HepG2 (cell line): ENCODE results near the gene CTU2. TPM values are rescaled to one million over a fixed set of nuclear protein-coding genes. Genes with fewer than 3 reads are reported as not detected.

Experiments
- ETV6 ChIP-seq: sonication (generic); formaldehyde crosslinking; conservative IDR thresholded peaks from 2 replicates; pipeline ENCODE4 v1.4.0; 2020; ENCODE audit warnings: missing genetic modification reagents
- HNRNPK ChIP-seq: fragments of 200-400 bp; formaldehyde crosslinking; IDR thresholded peaks from 2 replicates; pipeline ENCODE4 v1.6.1; 2018; ENCODE audit warnings: low read length, low read depth, moderate library complexity, mild to moderate bottlenecking; ENCODE audit not compliant: poor library complexity, severe bottlenecking
- JUNB ChIP-seq: sonication (generic); formaldehyde crosslinking; IDR thresholded peaks from 2 replicates; pipeline ENCODE4 v1.8.0; 2022; ENCODE audit warnings: missing genetic modification reagents, mild to moderate bottlenecking, borderline replicate concordance
- KDM3A ChIP-seq: IDR thresholded peaks from 2 replicates; pipeline ENCODE4 v1.6.1; 2018; ENCODE audit warnings: low read depth, missing compliant biosample characterization
- MXD3 ChIP-seq: IDR thresholded peaks from 2 replicates; pipeline ENCODE4 v1.6.1; 2016; ENCODE audit warnings: mild to moderate bottlenecking, missing biosample characterization, missing genetic modification reagents
- XRCC5 ChIP-seq: fragments of 200-400 bp; formaldehyde crosslinking; optimal IDR thresholded peaks from 2 replicates; pipeline ENCODE3; 2017; ENCODE audit warnings: mild to moderate bottlenecking, low read length
- ZBTB20 ChIP-seq: sonication (generic); formaldehyde crosslinking; IDR thresholded peaks from 2 replicates; pipeline ENCODE4 v1.8.1; 2023; ENCODE audit warnings: missing genetic modification reagents, low read depth, mild to moderate bottlenecking, borderline replicate concordance
- ZBTB39 ChIP-seq: sonication (generic); formaldehyde crosslinking; IDR thresholded peaks from 2 replicates; pipeline ENCODE4 v1.5.0; 2020; ENCODE audit warnings: missing genetic modification reagents
- ZFX ChIP-seq: sonication (generic); formaldehyde crosslinking; IDR thresholded peaks from 2 replicates; pipeline ENCODE4 v1.4.0; 2020; ENCODE audit warnings: mild to moderate bottlenecking, low read depth, missing genetic modification reagents, moderate library complexity
- ZNF282 ChIP-seq: fragments of 450-650 bp; IDR thresholded peaks from 2 replicates; pipeline ENCODE4 v1.6.1; 2018; ENCODE audit not compliant: partially characterized antibody
- ZNF331 ChIP-seq: sonication (generic); formaldehyde crosslinking; IDR thresholded peaks from 2 replicates; pipeline ENCODE4 v1.4.0; 2020; ENCODE audit warnings: missing genetic modification reagents
- ZNF335 ChIP-seq: sonication (generic); formaldehyde crosslinking; IDR thresholded peaks from 2 replicates; pipeline ENCODE4 v1.4.0; 2020; ENCODE audit warnings: missing genetic modification reagents
- ZNF430 ChIP-seq: sonication (generic); formaldehyde crosslinking; IDR thresholded peaks from 2 replicates; pipeline ENCODE4 v1.9.0; 2021; ENCODE audit warnings: mild to moderate bottlenecking, missing genetic modification reagents
- ZNF547 ChIP-seq: sonication (generic); formaldehyde crosslinking; IDR thresholded peaks from 2 replicates; pipeline ENCODE4 v1.5.1; 2020; ENCODE audit warnings: mild to moderate bottlenecking, missing genetic modification reagents
- ZSCAN22 ChIP-seq: sonication (generic); formaldehyde crosslinking; IDR thresholded peaks from 2 replicates; pipeline ENCODE4 v1.4.0; 2020; ENCODE audit warnings: mild to moderate bottlenecking, missing genetic modification reagents
- polyA plus RNA-seq, 8 experiments: library from polyadenylated mRNA; depleted of rRNA in 3 of 8; stranded (reverse) in 7 of 8; unstranded in 1 of 8; fragments of >200 nt; fragmentation: Illumina TruSeq in 4 of 8; extraction: Trizol in 4 of 8; gene quantifications; 2 replicates each; pipeline versions ENCODE4 v1.2.1 to v1.2.3, GENCODE V29; 2011 to 2016; ENCODE audit warnings: low read depth in 4 of 8, missing spikeins in 1 of 8, mixed read lengths in 1 of 8; ENCODE audit not compliant: insufficient read depth in 1 of 8
- total RNA-seq, 5 experiments: library from RNA; depleted of rRNA; stranded (reverse); fragments of >200 nt; fragmentation: Illumina TruSeq; extraction: Trizol; gene quantifications; 2 replicates each; pipeline ENCODE4 v1.2.3, GENCODE V29; 2016; ENCODE audit warnings: low read depth in 1 of 5
- TF ChIP-seq, protein P1 (sequence below): sonication (generic); formaldehyde crosslinking; IDR thresholded peaks from 2 replicates; pipeline ENCODE4 v1.5.1; 2020; ENCODE audit warnings: mild to moderate bottlenecking, moderate library complexity, missing genetic modification reagents
- TF ChIP-seq, protein P2 (sequence below): sonication (generic); formaldehyde crosslinking; IDR thresholded peaks from 2 replicates; pipeline ENCODE4 v1.5.0; 2020; ENCODE audit warnings: mild to moderate bottlenecking, missing genetic modification reagents, borderline replicate concordance
- TF ChIP-seq, protein P3 (sequence below): sonication (generic); formaldehyde crosslinking; IDR thresholded peaks from 2 replicates; pipeline ENCODE4 v1.8.0; 2022; ENCODE audit warnings: low read depth, missing genetic modification reagents

CTU2 gene
- total and polyA plus RNA-seq, 2 of the 13 experiments (the other 11 are each of a cell fraction or from before 2014, with no cell fraction given) = 13.3 to 21.9 TPM

DNA sequence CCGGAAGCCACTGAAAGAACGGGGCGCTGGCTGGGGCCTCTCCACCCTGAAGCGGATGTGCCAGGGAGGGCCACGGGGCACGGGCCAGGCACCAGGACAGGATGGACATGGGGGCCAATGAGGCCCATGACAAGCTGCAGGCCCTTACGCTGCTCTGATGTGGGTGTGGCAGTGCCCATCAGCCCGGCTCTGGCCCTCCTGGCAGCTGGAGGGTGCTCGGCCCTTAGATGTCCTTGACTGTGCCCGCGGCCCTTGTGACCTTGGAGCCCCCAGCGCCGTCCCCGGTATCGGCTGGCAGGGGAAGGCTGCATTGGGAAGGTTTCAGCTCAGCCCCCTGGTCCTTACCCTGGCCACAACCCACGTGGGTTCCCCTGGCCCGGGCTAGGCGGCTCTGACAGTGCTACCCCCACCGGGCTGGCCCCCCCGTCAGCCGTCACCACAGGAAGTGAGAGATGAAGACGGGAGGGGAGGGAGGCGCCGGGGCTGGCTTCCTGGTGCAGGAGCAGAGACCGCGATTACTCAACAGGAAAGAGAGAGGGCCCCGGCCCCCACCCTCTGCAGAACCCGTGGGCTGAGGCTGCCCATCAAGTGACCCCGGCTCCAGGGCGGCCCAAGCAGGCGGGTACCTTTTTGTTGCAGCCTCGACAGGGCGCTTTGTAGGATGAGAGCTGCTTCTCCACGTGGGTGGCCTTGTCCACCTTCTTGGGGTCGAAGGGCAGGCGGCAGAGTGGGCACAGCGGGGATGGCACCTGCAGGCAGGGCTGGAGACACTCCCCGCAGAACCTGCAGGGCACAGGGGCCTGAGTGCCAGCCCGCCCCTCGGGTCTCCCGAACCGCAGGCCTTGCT is 5.4 kb upstream of the CTU2 start (continued):
- TF ChIP-seq JUNB (CRISPR knock-in tag) (no peak), XRCC5 (peak; percentile 86), ZNF430 (CRISPR knock-in tag) (0 out of 2 replicates have a peak, but pooled peaks have one; percentile 94), KDM3A (CRISPR knock-in tag) (peak; percentile 87; the same call in 1 of the 2 replicates), ETV6 (CRISPR knock-in tag) (peak; percentile 60), ZNF335 (CRISPR knock-in tag) (peak; percentile 55; the same call in 1 of the 2 replicates), ZSCAN22 (no peak), ZBTB20 (CRISPR knock-in tag) (peak; percentile 88), ZFX (CRISPR knock-in tag) (peak; percentile 65), MXD3 (CRISPR knock-in tag) (peak; percentile 92), ZNF282 (no peak), ZNF547 (CRISPR knock-in tag) (peak; percentile 82; the same call in 1 of the 2 replicates), HNRNPK (no peak), ZNF331 (peak; percentile 59; the same call in 1 of the 2 replicates), ZBTB39 (CRISPR knock-in tag) (peak; percentile 21; the same call in 1 of the 2 replicates)
- TF ChIP-seq, protein P1, sequence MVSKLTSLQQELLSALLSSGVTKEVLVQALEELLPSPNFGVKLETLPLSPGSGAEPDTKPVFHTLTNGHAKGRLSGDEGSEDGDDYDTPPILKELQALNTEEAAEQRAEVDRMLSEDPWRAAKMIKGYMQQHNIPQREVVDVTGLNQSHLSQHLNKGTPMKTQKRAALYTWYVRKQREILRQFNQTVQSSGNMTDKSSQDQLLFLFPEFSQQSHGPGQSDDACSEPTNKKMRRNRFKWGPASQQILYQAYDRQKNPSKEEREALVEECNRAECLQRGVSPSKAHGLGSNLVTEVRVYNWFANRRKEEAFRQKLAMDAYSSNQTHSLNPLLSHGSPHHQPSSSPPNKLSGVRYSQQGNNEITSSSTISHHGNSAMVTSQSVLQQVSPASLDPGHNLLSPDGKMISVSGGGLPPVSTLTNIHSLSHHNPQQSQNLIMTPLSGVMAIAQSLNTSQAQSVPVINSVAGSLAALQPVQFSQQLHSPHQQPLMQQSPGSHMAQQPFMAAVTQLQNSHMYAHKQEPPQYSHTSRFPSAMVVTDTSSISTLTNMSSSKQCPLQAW (CRISPR knock-in tag) = peak; percentile 95
- TF ChIP-seq, protein P2, sequence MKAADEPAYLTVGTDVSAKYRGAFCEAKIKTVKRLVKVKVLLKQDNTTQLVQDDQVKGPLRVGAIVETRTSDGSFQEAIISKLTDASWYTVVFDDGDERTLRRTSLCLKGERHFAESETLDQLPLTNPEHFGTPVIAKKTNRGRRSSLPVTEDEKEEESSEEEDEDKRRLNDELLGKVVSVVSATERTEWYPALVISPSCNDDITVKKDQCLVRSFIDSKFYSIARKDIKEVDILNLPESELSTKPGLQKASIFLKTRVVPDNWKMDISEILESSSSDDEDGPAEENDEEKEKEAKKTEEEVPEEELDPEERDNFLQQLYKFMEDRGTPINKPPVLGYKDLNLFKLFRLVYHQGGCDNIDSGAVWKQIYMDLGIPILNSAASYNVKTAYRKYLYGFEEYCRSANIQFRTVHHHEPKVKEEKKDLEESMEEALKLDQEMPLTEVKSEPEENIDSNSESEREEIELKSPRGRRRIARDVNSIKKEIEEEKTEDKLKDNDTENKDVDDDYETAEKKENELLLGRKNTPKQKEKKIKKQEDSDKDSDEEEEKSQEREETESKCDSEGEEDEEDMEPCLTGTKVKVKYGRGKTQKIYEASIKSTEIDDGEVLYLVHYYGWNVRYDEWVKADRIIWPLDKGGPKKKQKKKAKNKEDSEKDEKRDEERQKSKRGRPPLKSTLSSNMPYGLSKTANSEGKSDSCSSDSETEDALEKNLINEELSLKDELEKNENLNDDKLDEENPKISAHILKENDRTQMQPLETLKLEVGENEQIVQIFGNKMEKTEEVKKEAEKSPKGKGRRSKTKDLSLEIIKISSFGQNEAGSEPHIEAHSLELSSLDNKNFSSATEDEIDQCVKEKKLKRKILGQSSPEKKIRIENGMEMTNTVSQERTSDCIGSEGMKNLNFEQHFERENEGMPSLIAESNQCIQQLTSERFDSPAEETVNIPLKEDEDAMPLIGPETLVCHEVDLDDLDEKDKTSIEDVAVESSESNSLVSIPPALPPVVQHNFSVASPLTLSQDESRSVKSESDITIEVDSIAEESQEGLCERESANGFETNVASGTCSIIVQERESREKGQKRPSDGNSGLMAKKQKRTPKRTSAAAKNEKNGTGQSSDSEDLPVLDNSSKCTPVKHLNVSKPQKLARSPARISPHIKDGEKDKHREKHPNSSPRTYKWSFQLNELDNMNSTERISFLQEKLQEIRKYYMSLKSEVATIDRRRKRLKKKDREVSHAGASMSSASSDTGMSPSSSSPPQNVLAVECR (CRISPR knock-in tag) = peak; percentile 97
- TF ChIP-seq, protein P3, sequence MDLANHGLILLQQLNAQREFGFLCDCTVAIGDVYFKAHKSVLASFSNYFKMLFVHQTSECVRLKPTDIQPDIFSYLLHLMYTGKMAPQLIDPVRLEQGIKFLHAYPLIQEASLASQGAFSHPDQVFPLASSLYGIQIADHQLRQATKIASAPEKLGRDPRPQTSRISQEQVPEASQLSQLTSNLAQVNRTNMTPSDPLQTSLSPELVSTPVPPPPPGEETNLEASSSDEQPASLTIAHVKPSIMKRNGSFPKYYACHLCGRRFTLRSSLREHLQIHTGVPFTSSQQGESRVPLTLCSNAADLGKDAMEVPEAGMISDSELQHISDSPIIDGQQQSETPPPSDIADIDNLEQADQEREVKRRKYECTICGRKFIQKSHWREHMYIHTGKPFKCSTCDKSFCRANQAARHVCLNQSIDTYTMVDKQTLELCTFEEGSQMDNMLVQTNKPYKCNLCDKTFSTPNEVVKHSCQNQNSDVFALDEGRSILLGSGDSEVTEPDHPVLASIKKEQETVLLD (CRISPR knock-in tag) = peak; percentile 47; the same call in 1 of the 2 replicates
